Suprapubic skin (tissue), 3 donors: Measurements from ENCODE around the gene NR2F2.

Experiments
- CTCF ChIP-seq, 2 donors: fragments of 200-600 bp in 1 of 2; fragments of 450-650 bp in 1 of 2; sonication (generic) in 1 of 2; IDR thresholded peaks; one replicate each; pipeline ENCODE4 v1.5.1; 2016 to 2019; ENCODE audit warnings: antibody characterized with exemption in 2 of 2, mild to moderate bottlenecking in 1 of 2, moderate library complexity in 1 of 2
- POLR2AphosphoS5 ChIP-seq, 3 donors: sonication (generic); formaldehyde crosslinking; IDR thresholded peaks; one replicate each; pipeline ENCODE4 v1.6.1; 2017; ENCODE audit warnings: antibody characterized with exemption in 3 of 3

DNA sequence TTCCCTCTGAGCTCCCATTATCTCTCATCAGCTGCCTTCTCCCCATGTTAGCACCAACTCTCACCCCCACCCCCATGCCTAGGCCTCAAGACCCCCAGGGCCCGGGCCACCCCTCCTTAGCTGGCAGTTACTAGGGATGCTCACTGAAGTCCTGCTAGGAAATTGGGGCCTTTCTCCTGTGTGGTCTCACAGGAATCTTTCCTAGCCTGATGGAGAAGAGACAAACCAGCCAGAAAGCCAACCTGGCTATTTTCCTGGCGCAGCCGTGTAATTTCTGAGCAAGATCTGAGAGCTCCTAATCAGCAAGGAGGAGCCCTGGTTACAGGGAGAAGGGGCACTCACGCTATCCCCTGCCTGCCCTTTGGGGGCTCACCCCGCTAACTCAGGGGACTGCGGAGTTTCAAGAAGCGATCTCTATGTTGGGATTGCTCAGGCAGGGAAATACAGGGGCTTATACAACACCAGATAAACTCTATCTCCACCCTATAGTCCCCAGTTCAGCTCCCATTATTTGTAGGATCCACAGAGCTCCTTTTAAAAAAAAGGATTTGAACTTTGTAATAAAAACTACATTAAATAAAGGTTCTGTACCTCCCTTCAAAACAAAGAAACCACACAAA is 25.2 kb downstream of the NR2F2 start:
- TF ChIP-seq CTCF (IDR thresholded peaks at IDR 0.05) = no peak
- no peak for TF ChIP-seq POLR2AphosphoS5 (IDR thresholded peaks at IDR 0.05)
